Measurements from ENCODE around the gene KDM2B. TPM values are rescaled to one million over a fixed set of nuclear protein-coding genes. Genes with fewer than 3 reads are reported as not detected.

KDM2B gene
- total and polyA plus RNA-seq, 2 of the 8 experiments (the other 6 are each of a cell fraction or from before 2014, with no cell fraction given) = 111 to 162 TPM

GRCh38 chr12:121483949-121484348, 96.9 kb downstream of the KDM2B start:
- H3K18ac ChIP-seq (ENCODE audit: extremely low read depth, low read length) = no peak overlapping the region
- H4K91ac ChIP-seq (replicated peaks; ENCODE audit: insufficient read length, low read length) = no peak overlapping the region
- no peak overlapping the region for H3K23ac ChIP-seq (ENCODE audit: insufficient read length)
- no peak overlapping the region for H3K27ac ChIP-seq (ENCODE audit: low read depth, low read length)
- 87% methylated on average over 4 of the region's 4 CpGs; no CpG with 5 or more reads in 1 of the 2 experiments for WGBS, 2 experiments (ENCODE audit: extremely low coverage in 1 of 2, insufficient coverage in 1 of 2, insufficient read length in 1 of 2, insufficient replicate concordance in 2 of 2, low coverage in 1 of 2, low lambda C conversion rate in 2 of 2, missing lambda C conversion rate in 1 of 2)
- no peaks in the 10 kb centered on the region for H3K27me3 ChIP-seq (replicated peaks in 1 of 4; ENCODE audit: control insufficient read depth in 3 of 4, extremely low read depth in 1 of 4, insufficient read depth in 3 of 4, low read length in 3 of 4)
- no peak overlapping the region for H2BK20ac ChIP-seq (ENCODE audit: low read length)
- H3K79me2 ChIP-seq (ENCODE audit: control insufficient read depth in 1 of 2, insufficient read depth in 2 of 2, low read length in 2 of 2) = peaks cover 0 to 21% of the 10 kb centered on the region in 2 experiments; a peak in 1 of 4 replicates
- H2BK5ac ChIP-seq (ENCODE audit: low read depth, low read length) = peak overlapping the region; percentile 49; the same call in 1 of the 2 replicates
- TF ChIP-seq, protein P1, sequence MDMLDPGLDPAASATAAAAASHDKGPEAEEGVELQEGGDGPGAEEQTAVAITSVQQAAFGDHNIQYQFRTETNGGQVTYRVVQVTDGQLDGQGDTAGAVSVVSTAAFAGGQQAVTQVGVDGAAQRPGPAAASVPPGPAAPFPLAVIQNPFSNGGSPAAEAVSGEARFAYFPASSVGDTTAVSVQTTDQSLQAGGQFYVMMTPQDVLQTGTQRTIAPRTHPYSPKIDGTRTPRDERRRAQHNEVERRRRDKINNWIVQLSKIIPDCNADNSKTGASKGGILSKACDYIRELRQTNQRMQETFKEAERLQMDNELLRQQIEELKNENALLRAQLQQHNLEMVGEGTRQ (IDR thresholded peaks at IDR 0.05; ENCODE audit: low read length) = no peak
- no peak for TF ChIP-seq BCL11A (IDR thresholded peaks at IDR 0.05; ENCODE audit: low read depth in 2 of 2, low read length in 2 of 2)
- no peak for TF ChIP-seq POLR2AphosphoS5 (IDR thresholded peaks at IDR 0.05; ENCODE audit: low read depth, low read length)
- TF ChIP-seq EZH2 (IDR thresholded peaks at IDR 0.05; ENCODE audit: low read depth, low read length, severe bottlenecking) = no peak
- no peak for TF ChIP-seq GABPA (IDR thresholded peaks at IDR 0.05; ENCODE audit: borderline replicate concordance, insufficient read depth, low read length)
- no peak for TF ChIP-seq PHF8 (conservative IDR thresholded peaks at IDR 0.05; ENCODE audit: low read depth, low read length)
- TF ChIP-seq KDM1A (IDR thresholded peaks at IDR 0.05; ENCODE audit: borderline replicate concordance, low read length) = no peak
- no peak for TF ChIP-seq ASH2L (IDR thresholded peaks at IDR 0.05; ENCODE audit: low read length)
- no peak overlapping the region for H2BK120ac ChIP-seq (replicated peaks; ENCODE audit: low read depth, low read length)
- H3K23me2 ChIP-seq (ENCODE audit: low read depth, low read length) = no peaks in the 10 kb centered on the region
- H4K5ac ChIP-seq (ENCODE audit: insufficient read length, low read depth, low read length) = no peak overlapping the region
- no peak overlapping the region for H4K8ac ChIP-seq (ENCODE audit: extremely low read depth, insufficient read depth, low read length)
- no peak overlapping the region for H2AFZ ChIP-seq (ENCODE audit: low read length)
- H3K56ac ChIP-seq (replicated peaks; ENCODE audit: insufficient read length, low read depth, low read length) = no peak overlapping the region
- H2BK12ac ChIP-seq (ENCODE audit: low read depth, low read length) = no peak overlapping the region
- no peak overlapping the region for H3K4me2 ChIP-seq (ENCODE audit: insufficient read depth in 1 of 2, low read depth in 2 of 2, low read length in 2 of 2)
- H2BK15ac ChIP-seq (ENCODE audit: low read length) = no peak overlapping the region
- H3K4me3 ChIP-seq (ENCODE audit: extremely low read depth in 1 of 4, insufficient read depth in 2 of 4, low read depth in 3 of 4, low read length in 4 of 4) = no peak overlapping the region
- no peak overlapping the region for H3K14ac ChIP-seq (ENCODE audit: insufficient read length)
- H3K4me1 ChIP-seq (replicated peaks in 1 of 4; ENCODE audit: control insufficient read depth in 3 of 4, insufficient read depth in 4 of 4, low read length in 3 of 4) = no peaks in the 10 kb centered on the region; a peak in 2 of 7 replicates
- H3K79me1 ChIP-seq (ENCODE audit: low read depth, low read length) = peaks cover 17% of the 10 kb centered on the region
- H3K36me3 ChIP-seq (ENCODE audit: control insufficient read depth in 2 of 4, insufficient read depth in 4 of 4, low read length in 3 of 4) = peaks cover 0 to 14% (median 0%) of the 10 kb centered on the region in 4 experiments; a peak in 3 of 8 replicates
- CTCF ChIA-PET (ENCODE audit: partially characterized antibody) = interaction anchor here (1.0 to 2.3 kb wide), 4 partner anchors 10 to 327 kb away, joined by 3 to 5 read pairs (median 4); no protein-coding TSS in a partner anchor
- H4K20me1 ChIP-seq (replicated peaks in 1 of 2; ENCODE audit: control insufficient read depth in 1 of 2, insufficient read depth in 2 of 2, low read length in 2 of 2) = peaks cover 0 to 7% of the 10 kb centered on the region in 2 experiments
- H3K4ac ChIP-seq (replicated peaks; ENCODE audit: insufficient read length, low read depth, low read length) = no peak overlapping the region
- H2AK5ac ChIP-seq (ENCODE audit: low read depth, low read length) = no peak overlapping the region
- H3K9ac ChIP-seq (replicated peaks in 1 of 4; ENCODE audit: extremely low read depth in 1 of 4, low read depth in 3 of 4, low read length in 3 of 4) = no peak overlapping the region
- no peaks in the 10 kb centered on the region for H3K9me3 ChIP-seq (ENCODE audit: insufficient read depth in 2 of 2, low read depth in 1 of 2, low read length in 1 of 2)
- POLR2A ChIA-PET (ENCODE audit: partially characterized antibody) = interaction anchor here (1.2 kb wide), 2 partner anchors 18 to 147 kb away, joined by 3 read pairs; no protein-coding TSS in a partner anchor
- FAIRE-seq (no peak), DNase-seq (ENCODE audit: low read depth in 1 of 2, low spot score in 2 of 2) (no peak)
